Measurements from ENCODE around the gene KBTBD12.
"Not testable (repeated sequence)": the region's sequence is repeated elsewhere in the genome, so short reads cannot be mapped to it uniquely, and the experiment has no call there.

The KBTBD12 gene

GRCh38 chr3:127915115-127915936 lies at the start of gene KBTBD12:
Gene KBTBD12 (plus strand): TSS chr3:127915232. CDS start chr3:127923062, 7,830 bp downstream.
- no peak for DNase-seq (ENCODE audit: low read depth)

GRCh38 chr3:127865941-127866340 lies 49.1 kb upstream of the KBTBD12 start:
- DNase-seq (ENCODE audit: low read depth), result peak; percentile 58

GRCh38 chr3:127867412-127867811 lies 47.6 kb upstream of the KBTBD12 start:
- DNase-seq (ENCODE audit: low read depth), result no peak

GRCh38 chr3:127867986-127868385 lies 47.0 kb upstream of the KBTBD12 start:
- DNase-seq (ENCODE audit: low read depth), result peak; percentile 43

GRCh38 chr3:127870156-127870555 lies 44.9 kb upstream of the KBTBD12 start:
- no peak for DNase-seq (ENCODE audit: low read depth)

- peak; percentile 2 for DNase-seq (ENCODE audit: low read depth)
These were observed 40.9 kb upstream of the KBTBD12 start for GRCh38 chr3:127874097-127874496.

GRCh38 chr3:127881586-127881985 lies 33.4 kb upstream of the KBTBD12 start:
- DNase-seq (ENCODE audit: low read depth), result no peak

GRCh38 chr3:127884041-127884440 lies 31.0 kb upstream of the KBTBD12 start:
- no peak for DNase-seq (ENCODE audit: low read depth)

GRCh38 chr3:127886231-127886955 lies 28.6 kb upstream of the KBTBD12 start:
- DNase-seq (ENCODE audit: low read depth), result no peak

GRCh38 chr3:127886956-127887231 lies 28.1 kb upstream of the KBTBD12 start:
- DNase-seq (ENCODE audit: low read depth), result no peak

- DNase-seq (ENCODE audit: low read depth), result peak; percentile 5
These were observed 27.7 kb upstream of the KBTBD12 start for GRCh38 chr3:127887321-127887720.

- peak; percentile 1 for DNase-seq (ENCODE audit: low read depth)
These were observed 26.9 kb upstream of the KBTBD12 start for GRCh38 chr3:127888156-127888555.

GRCh38 chr3:127888564-127889107 lies 26.4 kb upstream of the KBTBD12 start:
- DNase-seq (ENCODE audit: low read depth), result no peak

GRCh38 chr3:127889461-127889863 lies 25.6 kb upstream of the KBTBD12 start:
- peak; percentile 59 for DNase-seq (ENCODE audit: low read depth)

GRCh38 chr3:127889976-127890650 lies 24.9 kb upstream of the KBTBD12 start:
- DNase-seq (ENCODE audit: low read depth), result no peak

GRCh38 chr3:127890651-127891290 lies 24.3 kb upstream of the KBTBD12 start:
- DNase-seq (ENCODE audit: low read depth), result not testable (repeated sequence)

- DNase-seq (ENCODE audit: low read depth), result no peak
These were observed 20.6 kb upstream of the KBTBD12 start for GRCh38 chr3:127894481-127894880.

- DNase-seq (ENCODE audit: low read depth), result no peak
These were observed 15.8 kb upstream of the KBTBD12 start for GRCh38 chr3:127899200-127899599.

- no peak for DNase-seq (ENCODE audit: low read depth)
These were observed 15.3 kb upstream of the KBTBD12 start for GRCh38 chr3:127899766-127900165.

GRCh38 chr3:127900536-127900935 lies 14.5 kb upstream of the KBTBD12 start:
- no peak for DNase-seq (ENCODE audit: low read depth)

- no peak for DNase-seq (ENCODE audit: low read depth)
These were observed 12.5 kb upstream of the KBTBD12 start for GRCh38 chr3:127902486-127902885.

Data from EH (cell line).